NCI-H2196 (cell line): ENCODE results near the gene ADCYAP1R1.

Experiments used
- DNase-seq: peaks from one replicate; lab custom pipeline; 2025; ENCODE audit not compliant: unreplicated experiment; lab: John Stamatoyannopoulos, UW

ADCYAP1R1 gene

DNA sequence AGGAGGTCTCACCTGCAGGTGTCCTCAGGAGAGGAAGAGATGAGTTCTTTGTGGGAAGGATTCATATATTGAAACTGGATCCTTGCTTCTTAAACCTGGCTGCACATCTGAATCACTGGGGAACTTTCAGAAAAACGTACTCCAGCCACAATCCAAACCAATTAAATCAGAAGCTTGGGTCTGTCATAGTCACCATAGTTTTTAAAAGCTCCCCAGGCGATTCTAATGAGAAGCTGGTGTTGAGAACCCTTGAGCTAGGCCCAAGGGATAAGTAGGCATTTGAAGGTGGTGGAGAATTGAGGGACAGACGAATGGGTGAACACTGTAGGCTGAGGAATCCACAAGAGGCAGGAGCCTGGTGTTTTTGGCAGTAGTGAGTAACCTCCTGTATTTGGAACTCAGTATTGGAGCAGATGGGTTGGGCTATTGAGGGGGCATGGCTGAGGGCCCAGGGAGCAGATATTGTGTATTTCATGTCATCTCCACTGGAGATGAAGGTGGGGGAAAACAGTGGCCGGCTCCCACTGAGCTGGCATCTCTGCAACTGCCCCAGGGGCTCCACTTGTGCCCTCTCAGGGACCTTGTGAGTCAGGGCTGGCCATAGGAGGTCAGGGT lies 14.5 kb downstream of the ADCYAP1R1 start:
- DNase-seq: no peak

DNA sequence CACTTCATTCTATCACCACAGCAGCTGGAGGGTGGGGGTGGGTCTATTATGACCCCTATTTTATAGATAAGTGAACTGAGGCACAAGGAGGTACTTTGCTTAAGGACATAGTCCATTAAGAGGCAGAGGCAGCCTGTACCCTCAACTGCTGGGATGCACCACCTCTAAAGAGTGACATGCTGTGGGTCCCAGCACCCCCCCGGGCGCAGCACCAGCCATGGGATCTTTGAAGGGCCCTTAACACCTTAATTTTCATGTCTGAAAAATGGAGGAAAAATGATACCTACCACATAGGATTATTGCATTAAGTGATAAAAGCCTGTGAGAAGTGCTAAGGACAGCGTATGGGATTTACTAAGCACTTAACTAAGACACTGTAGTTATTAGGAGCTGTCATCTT lies 15.4 kb downstream of the ADCYAP1R1 start:
- DNase-seq: no peak

DNA sequence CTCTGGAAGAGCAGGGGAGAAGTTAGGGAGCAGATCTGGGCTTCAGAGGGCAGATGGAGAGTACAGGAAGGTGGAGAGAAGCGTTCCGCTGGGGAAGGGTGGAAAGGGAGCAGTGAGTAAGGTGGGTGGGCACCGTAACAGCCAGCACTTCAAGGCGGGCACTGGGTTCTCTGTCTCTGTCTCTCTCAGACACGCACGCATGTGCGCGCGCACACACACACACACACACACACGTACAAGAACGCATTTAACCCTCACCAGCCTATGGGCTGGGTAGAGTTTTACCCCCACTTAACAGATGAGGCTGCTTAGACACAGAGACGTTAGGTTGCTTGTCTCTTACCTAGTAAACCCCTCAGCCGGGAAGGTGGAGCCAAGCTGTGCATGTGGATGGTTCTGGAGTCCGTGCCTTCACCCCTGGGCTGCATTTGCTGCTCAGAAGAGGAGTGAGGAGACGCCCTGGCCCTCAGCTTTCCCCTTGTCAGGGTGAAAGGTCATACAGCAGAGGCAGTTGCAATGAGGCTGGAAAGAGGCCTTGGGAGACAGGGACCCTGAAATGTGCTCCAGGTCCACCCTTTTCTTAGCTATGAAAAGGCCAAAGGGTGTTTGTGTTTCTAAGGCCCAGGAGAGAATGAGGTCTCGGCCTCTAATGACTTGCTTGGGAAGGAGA lies 16.0 kb downstream of the ADCYAP1R1 start:
- no peak for DNase-seq

DNA sequence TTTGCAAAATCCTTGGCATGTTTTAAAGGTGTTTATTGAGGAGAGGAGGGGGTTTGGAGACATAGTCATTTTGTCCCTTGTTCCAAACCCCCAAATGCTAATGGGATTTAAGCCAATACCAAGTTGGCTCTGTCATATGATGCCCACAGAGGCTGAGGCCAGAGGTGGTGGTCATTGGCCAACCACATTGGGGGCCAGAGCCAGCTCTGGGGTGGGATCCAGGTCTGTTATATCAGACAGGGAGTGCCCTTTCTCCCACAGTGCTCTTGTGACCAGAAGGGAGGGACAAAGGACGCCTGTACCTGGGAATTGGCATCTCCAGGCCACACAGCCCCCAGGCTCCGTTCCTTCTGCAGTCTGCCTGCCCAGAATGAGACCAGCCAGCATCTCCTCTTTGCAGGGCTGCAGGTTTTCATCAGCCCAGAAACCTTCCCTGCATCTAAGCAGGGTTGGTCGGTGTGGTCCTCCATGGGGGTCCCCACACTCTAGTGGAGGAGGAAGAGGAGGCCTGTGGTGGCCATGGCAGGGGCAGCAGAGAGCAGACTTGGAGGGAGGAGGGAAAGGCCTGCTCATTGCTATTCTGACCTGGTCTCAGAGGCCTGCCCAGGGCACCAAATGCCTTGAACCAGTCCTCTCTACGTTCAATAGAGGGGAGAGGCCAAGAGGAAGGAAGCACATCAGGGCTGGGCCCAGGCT lies 17.9 kb downstream of the ADCYAP1R1 start:
- DNase-seq: no peak

DNA sequence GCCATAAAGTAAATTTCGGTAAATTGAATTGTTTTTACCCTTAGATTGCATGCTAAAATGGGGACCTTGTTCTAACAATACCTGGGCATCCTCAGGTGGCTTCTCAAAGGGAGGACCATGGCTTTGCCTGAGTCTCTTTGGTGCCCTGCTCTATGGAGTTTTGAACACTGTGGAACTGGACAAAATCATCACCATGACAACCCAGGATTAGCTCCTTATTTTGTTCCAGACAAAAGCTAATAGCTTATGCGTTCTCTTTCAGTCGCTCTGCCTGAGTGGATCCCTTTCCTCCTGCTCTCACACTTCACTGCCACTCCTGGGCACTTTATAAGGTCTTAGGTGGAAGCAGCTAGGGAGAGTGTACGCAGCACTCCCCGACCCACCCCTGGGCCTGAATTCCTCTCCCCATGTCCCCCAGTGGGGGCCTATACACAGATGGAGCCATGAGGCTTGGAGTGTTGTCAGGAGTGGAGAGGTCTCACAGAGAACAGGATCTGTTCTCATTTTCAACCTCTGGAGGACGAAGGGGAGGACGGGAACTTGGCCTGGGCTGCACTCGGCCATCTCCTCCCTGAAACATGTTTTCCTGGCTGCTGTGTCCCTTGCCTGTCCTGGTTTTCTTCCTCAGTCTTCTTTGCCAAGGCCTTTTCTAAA lies 19.0 kb downstream of the ADCYAP1R1 start:
- DNase-seq: no peak

DNA sequence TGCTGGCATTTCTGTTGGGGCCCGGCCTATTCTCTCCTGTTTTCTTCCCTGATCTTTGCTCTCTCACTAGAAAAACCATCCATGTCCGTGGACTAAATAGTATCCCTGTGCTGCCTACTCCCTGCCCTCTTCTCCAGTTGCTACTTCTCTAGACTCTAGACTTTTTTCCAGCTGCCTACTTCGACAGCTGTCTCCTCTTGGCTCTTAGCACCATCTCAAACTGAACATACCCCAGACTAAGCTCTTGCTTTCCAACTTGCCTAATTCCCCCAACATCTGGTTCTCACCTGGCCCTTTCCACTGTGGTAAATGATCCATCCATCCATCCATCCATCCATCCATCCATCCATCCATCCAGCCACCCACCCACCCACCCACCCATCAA lies 19.5 kb downstream of the ADCYAP1R1 start:
- DNase-seq: no peak

DNA sequence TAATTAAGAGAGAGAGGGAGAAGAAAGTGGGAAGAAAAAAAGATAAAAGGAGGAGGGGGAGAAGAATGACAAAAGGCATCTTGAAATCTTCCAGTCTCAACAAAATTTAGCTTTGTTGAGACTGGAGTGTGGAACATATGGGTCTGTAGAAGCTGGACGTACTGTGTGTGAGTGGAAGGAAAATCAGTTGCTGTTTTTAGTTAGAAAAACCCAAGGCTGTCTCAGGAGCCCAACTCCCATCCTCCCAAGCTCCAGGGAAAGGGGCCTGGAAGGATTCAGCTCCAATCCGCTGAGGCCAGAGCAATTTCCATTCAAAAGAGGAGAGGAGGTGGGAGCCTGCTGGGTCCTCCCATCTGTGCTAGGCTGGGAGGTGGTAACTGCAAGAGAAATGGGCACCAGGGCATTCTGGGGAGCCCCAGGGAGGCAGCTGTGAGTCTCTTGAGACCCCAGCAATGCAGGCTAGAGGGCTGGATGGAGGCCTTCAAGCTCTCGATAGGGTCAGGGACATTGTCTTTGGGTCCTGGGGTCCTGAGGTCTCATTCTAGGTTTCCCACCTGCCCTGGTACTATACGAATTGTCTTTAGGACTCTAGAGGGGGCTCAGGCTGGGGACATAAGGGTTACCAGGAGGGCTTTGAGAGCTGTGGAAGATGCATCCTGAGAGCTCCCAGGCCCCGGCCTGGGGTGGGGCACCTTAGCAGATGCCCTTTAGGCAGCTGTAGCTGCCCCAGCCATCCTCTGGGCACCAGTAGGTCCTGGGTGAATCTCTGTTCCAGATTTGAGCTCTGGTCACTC lies 21.4 kb downstream of the ADCYAP1R1 start:
- DNase-seq: no peak

DNA sequence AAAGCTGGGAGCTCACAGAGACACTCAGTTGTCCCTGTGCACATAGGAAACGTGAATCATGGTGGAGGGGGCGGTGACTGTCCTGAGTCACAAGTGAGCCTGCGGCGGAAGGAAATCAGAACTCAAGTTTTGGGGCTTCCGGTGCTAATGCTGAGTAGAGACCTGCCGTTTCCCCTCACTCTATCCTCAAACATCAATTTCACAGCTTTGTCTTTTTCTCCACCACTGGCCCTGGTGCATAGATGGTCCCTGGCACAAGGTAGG lies 21.9 kb downstream of the ADCYAP1R1 start:
- DNase-seq: no peak

DNA sequence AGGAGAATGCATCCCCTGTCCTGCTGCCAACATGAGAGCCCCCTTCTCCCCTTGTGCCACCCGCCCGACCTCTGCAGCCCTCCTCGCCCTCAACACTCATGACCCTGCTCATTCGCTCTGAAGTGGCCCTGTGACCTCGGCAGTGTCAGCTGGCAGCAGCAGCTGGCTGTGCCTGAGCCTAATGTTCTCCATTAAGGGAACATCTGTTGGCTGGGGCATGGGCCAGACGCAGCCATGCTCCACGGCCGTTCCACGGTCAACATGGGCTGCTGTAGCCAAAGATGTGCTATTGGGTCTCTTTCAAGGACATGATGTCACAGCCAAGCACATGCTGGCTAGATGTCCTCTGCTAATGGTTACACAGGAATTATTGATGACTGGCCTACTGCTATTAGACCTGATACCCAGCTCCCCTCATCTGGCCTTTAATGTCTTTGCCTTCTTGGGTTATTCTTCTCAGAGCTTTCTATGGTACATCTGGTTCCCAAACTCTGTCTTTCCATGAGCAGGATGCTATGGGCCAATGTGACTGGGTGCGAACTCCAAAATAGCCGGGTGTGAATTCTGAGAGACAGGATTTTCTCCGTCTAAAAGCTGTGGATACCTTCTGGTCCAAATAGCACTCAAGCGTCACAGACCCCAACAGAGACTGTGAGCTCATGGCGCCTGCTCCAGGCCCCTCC lies 22.4 kb downstream of the ADCYAP1R1 start:
- DNase-seq: no peak

DNA sequence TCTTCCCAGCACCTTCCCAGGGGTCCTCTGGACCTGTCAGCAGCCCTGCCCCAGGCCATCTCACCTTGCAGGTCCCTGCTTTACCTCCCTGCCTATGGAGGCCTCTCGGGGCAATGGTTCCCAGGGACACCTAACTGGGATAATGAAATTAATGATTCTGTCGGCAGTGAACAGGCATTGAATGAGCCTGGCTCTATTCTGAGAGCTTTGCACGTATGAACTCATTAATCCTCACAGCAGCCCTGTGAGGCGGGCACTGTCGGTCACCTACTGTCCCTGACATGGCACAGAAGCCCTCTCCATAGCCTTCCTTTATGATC lies 22.9 kb downstream of the ADCYAP1R1 start:
- no peak for DNase-seq

DNA sequence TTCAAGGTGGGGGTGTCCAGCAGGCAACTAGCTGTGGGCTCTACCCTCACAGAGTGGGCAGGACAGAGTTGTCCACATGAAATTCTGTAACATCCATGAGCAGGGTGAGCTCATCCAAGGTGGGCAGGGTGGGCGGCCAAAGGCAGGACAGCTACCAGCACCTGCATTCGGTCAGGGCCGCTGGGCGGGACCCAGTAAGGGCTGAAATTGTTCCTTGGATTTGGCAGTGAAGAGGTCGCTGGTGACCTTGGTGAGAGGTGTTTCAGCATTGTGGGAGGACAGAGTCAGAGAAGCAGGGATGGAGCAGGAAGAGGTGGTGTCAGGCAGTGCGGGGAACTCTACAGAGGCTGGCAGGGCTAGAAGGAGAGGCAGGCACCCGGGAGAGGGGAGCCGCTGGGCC lies 23.9 kb downstream of the ADCYAP1R1 start:
- DNase-seq: no peak

DNA sequence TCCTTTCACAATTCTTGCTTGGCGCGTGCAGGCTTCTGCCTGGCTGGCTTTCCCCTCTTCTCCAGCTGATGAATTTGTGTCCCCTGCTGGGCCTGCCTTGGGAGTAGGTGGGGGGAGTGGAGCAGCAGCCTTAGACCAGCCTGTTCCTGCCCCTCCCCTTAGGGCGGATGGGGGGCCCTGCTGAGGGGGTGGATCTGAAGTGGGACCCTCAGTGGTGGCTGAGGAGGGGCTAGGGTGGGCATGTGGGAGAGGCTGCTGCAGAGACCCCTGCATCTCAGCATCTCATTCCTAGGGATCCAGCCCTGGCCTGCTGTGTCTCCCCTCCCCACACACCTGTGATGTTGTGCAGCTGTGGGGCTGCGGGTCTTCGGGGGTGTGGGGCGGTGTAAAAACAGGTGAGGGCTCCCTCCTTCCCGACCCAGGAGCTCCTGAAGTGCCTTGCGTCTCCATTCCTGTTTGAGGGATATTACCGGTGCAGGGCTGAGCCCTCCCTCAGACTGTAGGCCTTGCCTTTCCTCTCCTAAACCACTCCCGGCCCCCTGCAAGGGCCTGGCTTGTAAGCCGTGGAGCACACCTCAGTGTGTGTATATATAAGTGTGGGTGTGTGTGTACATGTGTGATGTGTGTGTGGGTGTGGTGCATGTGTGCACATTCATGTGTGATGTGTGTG lies 24.7 kb downstream of the ADCYAP1R1 start:
- no peak for DNase-seq

DNA sequence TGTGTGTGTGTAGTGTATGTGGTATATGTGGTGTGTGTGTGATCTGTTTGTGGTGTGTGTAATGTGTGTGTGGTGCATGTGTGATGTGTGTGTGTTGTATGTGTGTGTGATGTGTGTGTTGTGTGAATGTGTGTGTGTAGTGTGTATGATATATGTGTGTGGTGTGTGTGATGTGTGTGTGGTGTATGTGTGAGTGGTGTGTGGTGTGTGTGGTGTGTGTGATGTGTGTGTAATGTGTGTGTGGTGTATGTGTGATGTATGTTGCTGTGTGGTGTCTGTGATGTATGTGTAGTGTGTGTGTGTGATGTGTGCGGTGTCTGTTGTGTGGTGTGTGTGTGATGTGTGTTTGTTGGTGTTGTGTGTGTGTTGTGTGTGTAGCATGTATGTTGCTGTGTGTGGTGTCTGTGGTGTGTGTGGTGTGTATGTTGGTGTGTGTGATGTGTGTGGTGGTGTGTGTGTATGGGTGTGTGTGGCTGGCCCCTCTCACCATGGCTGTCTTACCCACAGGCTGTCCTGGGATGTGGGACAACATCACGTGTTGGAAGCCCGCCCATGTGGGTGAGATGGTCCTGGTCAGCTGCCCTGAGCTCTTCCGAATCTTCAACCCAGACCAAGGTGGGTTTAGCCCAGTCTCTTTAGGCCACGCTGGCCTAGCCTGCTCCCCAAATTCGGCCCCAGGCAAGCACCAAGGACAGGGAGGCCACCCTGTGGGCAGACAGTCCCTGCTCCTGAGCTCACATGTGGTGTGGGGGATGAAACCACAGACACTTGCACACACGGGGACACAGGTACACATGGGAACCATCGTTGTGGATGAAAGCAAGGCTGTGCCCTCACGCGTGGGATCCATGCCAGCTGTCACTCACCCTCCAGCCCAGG lies 25.6 kb downstream of the ADCYAP1R1 start:
- DNase-seq: no peak

DNA sequence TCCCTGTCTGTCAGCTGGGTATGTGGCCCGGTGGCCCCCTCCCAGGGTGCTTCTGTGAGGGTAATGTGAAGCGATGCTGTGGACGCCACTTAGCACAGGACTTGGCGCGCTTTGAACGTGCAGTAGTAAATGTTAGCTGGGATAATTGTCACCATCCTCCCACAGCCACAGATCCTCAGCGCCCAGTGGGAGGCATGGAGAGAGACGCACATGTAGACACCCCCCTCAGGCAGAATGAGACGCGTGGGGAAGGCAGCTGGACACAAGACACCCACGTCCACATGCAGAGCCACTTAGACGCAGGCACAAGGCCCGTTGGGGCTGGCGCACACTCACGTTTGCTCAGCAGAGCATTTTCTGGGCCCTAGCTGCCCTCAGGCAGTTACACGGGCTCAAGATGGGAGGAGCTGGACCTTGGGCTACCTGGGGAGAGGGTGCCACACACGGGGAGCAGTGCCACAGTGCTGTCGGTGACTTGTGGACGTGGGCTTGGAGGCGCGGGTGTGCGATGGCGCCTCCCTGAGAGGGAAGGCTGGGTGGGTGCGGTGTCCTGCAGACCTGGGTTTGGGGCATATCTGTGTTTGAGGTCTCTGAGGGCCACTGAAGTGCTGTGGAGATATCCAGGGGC lies 26.4 kb downstream of the ADCYAP1R1 start:
- DNase-seq: no peak

DNA sequence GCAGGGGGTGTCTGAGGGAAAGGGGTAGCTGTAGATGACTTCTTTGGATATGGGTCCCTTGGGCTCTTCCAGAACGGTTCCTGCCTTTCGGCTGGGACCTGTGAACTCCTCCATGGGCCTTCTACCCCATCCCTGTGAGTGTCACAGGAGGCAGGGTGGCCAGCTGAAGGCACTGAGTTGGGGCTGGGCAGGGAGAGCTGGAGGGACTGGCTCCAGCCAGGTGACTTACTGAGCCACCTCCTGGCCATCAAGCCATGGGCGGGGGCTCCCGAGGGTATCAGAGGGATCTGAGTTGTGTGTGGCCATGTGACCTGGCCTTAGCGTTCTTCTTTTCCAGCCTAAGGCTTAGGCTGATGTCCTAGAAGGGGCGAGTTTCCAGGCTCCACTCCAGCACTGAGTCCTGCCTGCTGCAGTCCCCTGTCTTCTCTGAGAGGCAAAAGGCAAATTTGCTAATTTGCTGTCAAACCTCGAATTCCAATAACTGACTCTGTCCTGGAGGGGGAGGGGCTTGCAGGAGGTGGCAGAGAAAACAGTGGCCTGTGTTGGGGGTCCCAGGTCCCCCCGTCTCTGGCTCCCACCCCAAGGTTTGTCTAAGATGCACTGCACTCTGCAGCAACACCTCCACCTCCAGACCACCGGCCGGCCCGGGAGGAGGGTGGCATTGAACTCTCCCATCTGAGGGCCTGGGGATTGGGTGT lies 27.2 kb downstream of the ADCYAP1R1 start:
- no peak for DNase-seq

DNA sequence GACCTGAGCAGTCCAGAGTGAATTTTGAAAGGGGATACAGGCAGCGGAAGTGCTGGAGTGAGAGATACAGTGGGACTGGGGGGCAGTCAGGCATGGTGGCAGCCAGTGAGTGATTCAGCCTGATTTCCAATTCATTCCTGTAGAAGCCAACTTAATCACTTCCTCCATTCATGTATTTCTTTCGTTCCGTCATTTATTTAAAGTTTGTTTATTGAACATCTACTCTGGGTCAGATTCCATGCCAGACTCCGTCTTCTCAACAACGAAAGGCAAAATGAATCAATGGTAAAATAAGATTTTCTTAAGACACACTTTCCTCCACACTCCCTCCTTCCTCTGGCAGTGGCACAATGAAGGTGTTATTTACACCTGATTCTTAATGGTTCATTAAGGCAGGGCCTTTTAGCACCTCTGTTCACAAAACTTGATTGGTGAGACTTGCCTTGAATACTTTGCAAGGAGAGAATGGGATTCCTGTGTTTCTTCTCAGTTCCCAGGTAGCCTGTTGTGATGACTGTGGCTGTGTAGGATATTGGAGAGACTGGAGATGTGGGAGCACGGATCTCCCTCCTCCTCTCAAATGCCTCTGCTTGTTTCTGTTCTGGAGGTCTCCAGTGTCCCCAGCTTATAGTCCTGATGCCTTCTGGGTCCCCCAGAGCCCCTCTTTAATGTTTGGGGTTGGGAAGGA lies 27.9 kb downstream of the ADCYAP1R1 start:
- no peak for DNase-seq

DNA sequence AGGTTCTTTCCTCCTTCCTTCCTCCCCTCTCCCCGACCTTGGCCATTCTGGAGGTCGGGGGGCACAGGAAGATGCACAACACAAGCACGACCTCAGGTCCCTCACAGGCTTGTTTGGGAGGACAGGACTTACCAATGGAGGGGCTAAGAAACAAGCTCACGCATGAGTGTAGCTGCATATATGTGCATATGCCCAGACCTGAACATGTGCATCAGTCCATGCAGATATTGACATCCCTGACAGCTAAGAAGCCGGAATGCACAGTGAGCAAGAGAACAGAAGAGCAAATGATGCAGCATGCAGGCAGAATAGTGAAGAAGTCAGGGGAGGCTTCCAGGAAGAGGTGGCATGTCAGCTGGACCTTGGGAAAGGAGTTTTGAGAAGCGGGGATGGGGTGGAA lies 28.7 kb downstream of the ADCYAP1R1 start:
- DNase-seq: no peak

DNA sequence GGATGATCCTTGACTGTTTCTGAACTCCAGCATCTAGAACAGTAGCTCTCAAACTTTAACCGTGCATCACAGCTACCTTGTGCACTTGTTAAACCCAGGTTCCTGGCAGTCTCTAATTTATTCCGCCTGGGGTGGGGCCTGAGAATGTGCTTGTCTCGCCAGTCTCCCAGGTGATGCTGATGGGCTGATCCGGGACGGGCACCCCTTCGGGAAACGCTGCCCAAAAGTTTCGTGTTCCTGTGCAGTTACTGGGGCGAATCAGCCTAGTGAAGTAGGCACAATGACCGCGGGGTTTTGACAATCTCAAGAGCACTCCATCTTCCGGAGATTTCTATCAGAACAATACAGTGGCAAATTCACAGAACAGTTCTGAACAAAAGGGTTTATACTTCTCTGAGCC lies 29.9 kb downstream of the ADCYAP1R1 start:
- no peak for DNase-seq
